Measurements from ENCODE around the gene CCDC6.

GRCh38 chr10:59857921-59858320 lies 48.4 kb downstream of the CCDC6 start:
- TF ChIP-seq, protein P1, sequence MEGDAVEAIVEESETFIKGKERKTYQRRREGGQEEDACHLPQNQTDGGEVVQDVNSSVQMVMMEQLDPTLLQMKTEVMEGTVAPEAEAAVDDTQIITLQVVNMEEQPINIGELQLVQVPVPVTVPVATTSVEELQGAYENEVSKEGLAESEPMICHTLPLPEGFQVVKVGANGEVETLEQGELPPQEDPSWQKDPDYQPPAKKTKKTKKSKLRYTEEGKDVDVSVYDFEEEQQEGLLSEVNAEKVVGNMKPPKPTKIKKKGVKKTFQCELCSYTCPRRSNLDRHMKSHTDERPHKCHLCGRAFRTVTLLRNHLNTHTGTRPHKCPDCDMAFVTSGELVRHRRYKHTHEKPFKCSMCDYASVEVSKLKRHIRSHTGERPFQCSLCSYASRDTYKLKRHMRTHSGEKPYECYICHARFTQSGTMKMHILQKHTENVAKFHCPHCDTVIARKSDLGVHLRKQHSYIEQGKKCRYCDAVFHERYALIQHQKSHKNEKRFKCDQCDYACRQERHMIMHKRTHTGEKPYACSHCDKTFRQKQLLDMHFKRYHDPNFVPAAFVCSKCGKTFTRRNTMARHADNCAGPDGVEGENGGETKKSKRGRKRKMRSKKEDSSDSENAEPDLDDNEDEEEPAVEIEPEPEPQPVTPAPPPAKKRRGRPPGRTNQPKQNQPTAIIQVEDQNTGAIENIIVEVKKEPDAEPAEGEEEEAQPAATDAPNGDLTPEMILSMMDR (conservative IDR thresholded peaks at IDR 0.05): no peak
- TF ChIP-seq EZH2 (IDR thresholded peaks at IDR 0.05; ENCODE audit: low read depth): no peak
